Measurements from ENCODE around the gene GRIN1. TPM values are rescaled to one million over a fixed set of nuclear protein-coding genes. Genes with fewer than 3 reads are reported as not detected.
"Not testable (repeated sequence)": the region's sequence is repeated elsewhere in the genome, so short reads cannot be mapped to it uniquely, and the experiment has no call there.

The GRIN1 gene
- total RNA-seq, 1 experiment from 2014 or later, result 0.29 TPM

DNA sequence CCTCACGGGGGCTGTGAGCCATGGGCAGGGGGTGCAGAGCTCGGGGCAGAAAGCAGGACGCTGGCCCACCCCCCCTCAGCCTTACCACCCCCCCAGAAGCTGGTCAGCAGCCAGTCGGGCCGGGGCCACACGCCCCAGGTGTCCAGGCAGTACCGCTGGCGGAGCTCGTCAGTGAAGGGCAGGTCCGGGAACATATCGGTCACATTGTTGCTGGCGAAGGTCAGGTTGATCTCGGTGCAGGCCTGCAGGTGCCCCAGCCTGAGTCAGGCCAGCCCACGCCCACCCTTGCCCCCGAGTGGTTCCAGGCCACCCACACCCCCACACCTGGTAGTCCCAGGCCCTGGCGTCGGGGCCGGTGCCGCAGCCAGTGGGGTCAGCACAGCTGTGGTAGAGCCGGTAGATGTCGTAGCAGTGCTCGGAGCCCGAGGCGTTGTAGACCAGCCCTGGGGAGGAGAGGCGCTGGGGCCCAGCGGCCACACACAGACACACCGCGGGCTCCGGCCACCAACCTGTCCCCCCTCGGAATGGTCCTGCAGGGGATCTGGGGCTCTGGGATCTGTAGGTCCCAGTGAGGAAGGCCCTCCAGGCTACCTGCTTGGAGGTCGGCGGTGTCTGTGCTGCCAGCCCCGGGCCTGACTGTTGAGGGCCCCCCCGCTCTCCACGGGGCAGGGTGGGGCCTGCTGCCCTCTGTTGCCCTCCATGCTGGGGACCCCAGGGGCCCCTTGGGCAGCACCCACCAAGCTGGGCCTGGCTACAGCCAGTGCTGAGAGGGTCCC, 27.0 kb upstream of the GRIN1 start:
- DNase-seq (ENCODE audit: low read depth), result no peak

DNA sequence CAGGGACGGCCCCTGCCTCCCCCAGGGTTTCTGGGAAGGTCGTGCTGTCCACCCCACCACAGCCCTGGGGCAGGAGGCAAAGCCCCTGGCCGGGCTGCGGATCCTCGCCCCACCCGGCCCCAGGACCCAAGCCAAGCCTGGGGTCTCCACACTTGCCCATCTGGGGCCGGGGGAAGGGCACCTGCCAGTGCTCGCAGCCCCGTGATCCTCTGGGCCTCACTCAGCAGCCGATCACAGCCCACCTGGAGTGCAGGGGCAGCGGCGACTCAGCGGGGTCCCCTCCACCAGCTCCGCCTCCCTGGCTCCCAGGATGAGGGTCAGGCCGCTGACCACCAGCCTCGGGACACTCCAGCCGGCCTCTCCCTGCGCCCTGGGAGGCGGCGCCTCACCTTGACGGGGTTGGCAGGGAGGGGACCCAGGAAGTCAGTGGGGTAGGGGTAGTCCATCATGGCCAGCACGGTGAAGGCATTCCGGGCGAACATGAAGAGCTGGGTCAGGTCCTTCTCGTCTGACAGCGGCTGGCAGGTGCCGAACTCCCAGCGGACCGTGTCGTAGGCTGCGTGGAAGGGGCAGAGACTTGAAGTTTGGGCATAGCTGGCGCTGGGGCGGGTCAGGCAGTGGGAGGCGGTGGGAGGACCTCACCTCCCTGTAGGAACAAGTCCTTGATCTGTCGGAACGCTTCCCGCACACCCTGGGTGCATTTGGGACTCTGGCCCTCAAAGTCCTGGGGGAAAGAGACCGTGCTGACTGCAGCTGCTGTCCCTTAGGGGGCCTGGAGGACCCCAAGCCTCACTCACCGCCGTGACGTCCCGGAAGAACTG, 26.2 kb upstream of the GRIN1 start:
- no peak for DNase-seq (ENCODE audit: low read depth)

- no peak for DNase-seq (ENCODE audit: low read depth)
Observed at GRCh38 chr9:137113385-137114159, 25.4 kb upstream of the GRIN1 start.

DNA sequence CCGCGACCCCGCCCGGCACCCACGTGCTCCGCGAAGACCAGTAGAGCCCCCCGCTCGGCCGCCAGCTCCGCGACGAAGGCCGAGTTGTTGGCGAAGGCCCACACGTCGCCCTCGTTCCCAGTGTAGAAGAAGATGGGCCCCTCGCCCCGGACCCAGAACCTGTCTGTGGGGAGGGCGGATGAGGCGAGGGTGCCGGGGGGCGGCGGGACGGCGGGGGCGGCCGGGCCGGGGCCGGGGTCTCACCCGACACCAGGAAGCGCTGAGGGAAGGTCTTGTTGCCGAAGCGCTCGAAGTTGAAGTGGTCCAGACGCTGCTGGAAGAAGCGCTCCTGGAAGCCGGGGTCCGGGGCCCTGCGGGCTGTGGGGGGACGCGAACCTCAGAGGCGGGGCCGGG, 24.7 kb upstream of the GRIN1 start:
- DNase-seq (ENCODE audit: low read depth), result no peak

DNA sequence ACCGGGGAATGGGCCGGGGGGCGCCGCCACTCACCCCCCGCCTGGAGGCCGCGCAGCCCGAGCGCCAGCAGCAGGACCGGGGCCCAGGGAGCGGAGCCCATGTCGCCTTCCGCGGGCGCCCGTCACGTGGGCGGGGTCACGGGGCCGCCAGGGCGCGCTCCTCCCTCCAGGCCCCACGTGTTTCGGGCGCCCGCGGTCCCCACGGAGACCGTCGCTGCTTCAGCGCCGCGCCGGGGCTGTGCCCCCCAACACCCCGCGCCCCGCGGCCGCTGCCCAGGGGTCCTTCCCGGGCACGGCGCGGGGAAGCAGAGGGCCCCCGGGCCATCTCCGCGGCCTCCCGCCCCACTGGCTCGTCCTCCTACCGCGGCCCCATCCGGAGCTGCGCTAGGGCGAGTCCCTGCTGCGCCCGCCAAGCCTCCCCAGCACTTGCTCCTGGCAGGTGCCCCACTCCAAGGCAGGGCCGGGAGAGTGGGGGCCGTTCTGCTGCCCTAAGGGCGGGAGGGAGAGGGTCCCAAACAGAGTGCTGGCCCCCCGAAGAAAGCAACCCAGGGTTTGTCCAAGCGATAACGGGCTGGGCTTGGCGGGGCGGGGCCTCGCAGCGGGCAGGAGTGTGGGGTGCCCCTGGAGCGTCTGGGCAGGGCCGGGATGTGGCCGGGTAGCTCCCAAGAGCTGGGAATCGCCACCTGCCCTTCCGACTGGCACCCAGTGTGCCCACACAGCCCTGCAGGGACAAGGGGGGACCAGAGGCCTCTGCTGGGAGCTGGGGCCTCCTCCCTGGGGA, 24.2 kb upstream of the GRIN1 start, which contains the start of gene DPP7:
TSS of gene DPP7 (minus strand) at position 121 of the 781 bp plus-strand sequence. CDS start at position 101, 20 bp downstream.
- peak; percentile 36 for DNase-seq (ENCODE audit: low read depth)

GRCh38 chr9:137115394-137116026, 23.4 kb upstream of the GRIN1 start:
- no peak for DNase-seq (ENCODE audit: low read depth)

GRCh38 chr9:137116027-137116507, 22.9 kb upstream of the GRIN1 start:
- DNase-seq (ENCODE audit: low read depth), result no peak

- no peak for DNase-seq (ENCODE audit: low read depth)
Observed at GRCh38 chr9:137116728-137117127, 22.2 kb upstream of the GRIN1 start.

- no peak for DNase-seq (ENCODE audit: low read depth)
Observed at GRCh38 chr9:137117269-137117731, 21.7 kb upstream of the GRIN1 start.

- DNase-seq (ENCODE audit: low read depth), result not testable (repeated sequence)
Observed at GRCh38 chr9:137118092-137118603, 20.8 kb upstream of the GRIN1 start.

- DNase-seq (ENCODE audit: low read depth), result not testable (repeated sequence)
Observed at GRCh38 chr9:137121927-137122795, 16.8 kb upstream of the GRIN1 start.

- not testable (repeated sequence) for DNase-seq (ENCODE audit: low read depth)
Observed at GRCh38 chr9:137122796-137123467, 16.0 kb upstream of the GRIN1 start.

DNA sequence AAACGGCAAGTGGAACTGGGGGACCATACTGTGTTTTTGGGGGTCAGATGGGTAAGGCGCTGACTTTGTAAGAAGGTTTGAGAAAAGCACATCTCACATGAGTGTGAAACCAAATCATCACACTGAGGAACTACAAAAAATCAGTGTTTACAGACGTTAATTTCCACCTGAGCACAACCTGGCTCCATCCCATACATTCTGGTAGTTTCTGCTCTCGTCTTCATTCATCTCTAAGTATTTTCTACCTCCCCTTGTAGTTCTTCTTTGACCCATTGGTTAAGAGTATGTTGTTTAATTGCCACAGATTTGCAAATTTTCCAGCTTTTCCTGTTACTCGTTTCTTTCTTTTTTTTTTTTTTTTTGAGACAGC, 15.5 kb upstream of the GRIN1 start:
- no peak for DNase-seq (ENCODE audit: low read depth)

GRCh38 chr9:137123952-137124462, 14.9 kb upstream of the GRIN1 start:
- not testable (repeated sequence) for DNase-seq (ENCODE audit: low read depth)

DNA sequence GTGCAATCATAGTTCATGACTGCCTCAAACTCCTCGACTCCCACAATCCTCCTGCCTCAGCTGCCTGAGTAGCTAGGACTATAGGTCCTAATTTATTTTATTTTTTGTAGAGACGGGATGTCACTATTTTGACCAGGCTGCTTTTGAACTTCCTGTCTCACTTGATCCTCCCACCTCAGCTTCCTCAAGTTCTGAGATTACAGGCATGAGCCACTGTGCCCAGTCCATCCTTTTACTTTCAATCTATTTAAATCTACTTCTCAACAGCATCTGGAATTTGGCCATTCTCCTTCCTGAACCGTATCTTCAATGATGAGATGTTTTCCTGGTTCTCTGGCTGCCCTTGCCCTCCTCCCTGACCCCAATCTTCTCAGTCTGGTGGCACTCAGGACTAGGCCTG, 12.2 kb upstream of the GRIN1 start:
- DNase-seq (ENCODE audit: low read depth), result no peak

- no peak for DNase-seq (ENCODE audit: low read depth)
Observed at GRCh38 chr9:137127301-137128157, 11.4 kb upstream of the GRIN1 start.

- DNase-seq (ENCODE audit: low read depth), result peak; percentile 29
Observed at GRCh38 chr9:137128158-137128861, 10.6 kb upstream of the GRIN1 start.
